ENCODE results near the gene RASA2. TPM values are rescaled to one million over a fixed set of nuclear protein-coding genes. Genes with fewer than 3 reads are reported as not detected.

RASA2 gene
- total and polyA plus RNA-seq, 2 of the 4 experiments (the other 2 are of a cell fraction), result 6.1 to 14.0 TPM

DNA sequence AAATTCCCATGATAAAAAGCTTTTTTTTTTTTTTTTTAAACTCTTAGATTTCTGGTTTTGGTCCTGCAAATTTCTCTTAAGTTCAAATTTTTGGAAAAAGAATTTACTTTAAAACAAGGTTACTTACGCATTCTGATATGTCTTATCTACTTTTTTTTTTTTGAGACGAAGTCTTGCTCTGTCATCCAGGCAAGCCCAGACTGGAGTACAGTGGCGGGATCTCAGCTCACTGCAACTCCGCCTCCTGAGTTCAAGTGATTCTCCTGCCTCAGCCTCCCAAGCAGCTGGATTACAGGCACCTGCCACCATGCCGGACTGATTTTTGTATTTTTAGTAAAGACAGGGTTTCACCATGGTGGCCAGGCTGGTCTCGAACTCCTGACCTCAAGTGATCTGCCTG lies 83.2 kb downstream of the RASA2 start:
- H3K9ac ChIP-seq (ENCODE audit: low read depth, low read length), result no peak overlapping the region
- H3K36me3 ChIP-seq (ENCODE audit: control insufficient read depth, insufficient read depth, low read length), result peaks cover 11% of the 10 kb centered on the region
- POLR2A ChIA-PET (ENCODE audit: unreplicated experiment), result interaction anchor here (0.6 kb wide), 3 partner anchors 90 to 225 kb away, joined by 3 to 4 read pairs (median 4); no protein-coding TSS in a partner anchor
- H2BK20ac ChIP-seq (ENCODE audit: low read depth, low read length), result no peak overlapping the region
- no peak overlapping the region for H4K8ac ChIP-seq (ENCODE audit: low read depth in 2 of 2, low read length in 2 of 2)
- no peaks in the 10 kb centered on the region for H3K27me3 ChIP-seq (ENCODE audit: control insufficient read depth, insufficient read depth, low read length)
- H3K27ac ChIP-seq (ENCODE audit: insufficient read depth, low read length), result no peak overlapping the region
- H2BK15ac ChIP-seq (ENCODE audit: low read depth, low read length), result no peak overlapping the region
- H3K23ac ChIP-seq (ENCODE audit: low read depth, low read length), result no peak overlapping the region
- ATAC-seq (ENCODE audit: low read depth) (no peak), DNase-seq (no peak)
- dilution Hi-C loops (cut with HindIII; ENCODE audit: low sequenced_read_pairs, unreplicated experiment), result no loop called here
- H3K4ac ChIP-seq (ENCODE audit: low read depth, low read length), result no peak overlapping the region
- H3K18ac ChIP-seq (ENCODE audit: low read depth, low read length), result no peak overlapping the region
- peaks cover 7 to 9% of the 10 kb centered on the region in 2 experiments; a peak in 3 of 4 replicates for H3K79me1 ChIP-seq (ENCODE audit: low read depth in 1 of 2, low read length in 2 of 2)
- CTCF ChIA-PET, result interaction anchor here (0.6 to 1.5 kb wide), 5 partner anchors 90 to 423 kb away, joined by 3 to 8 read pairs (median 3); no protein-coding TSS in a partner anchor
- no peaks in the 10 kb centered on the region for H4K20me1 ChIP-seq (ENCODE audit: insufficient read depth, low read length)
- H3K4me3 ChIP-seq (ENCODE audit: insufficient read depth, low read depth, low read length), result no peak overlapping the region
- no peak overlapping the region for H3K14ac ChIP-seq (replicated peaks; ENCODE audit: low read depth, low read length)
- no peak overlapping the region for H2AK9ac ChIP-seq (replicated peaks; ENCODE audit: low read depth, low read length, poor library complexity)
- in situ Hi-C loops (cut with MboI; ENCODE audit: low sequenced_read_pairs), result no loop called here
- H4K5ac ChIP-seq (ENCODE audit: low read depth, low read length), result no peak overlapping the region
- H3K4me2 ChIP-seq (ENCODE audit: low read depth, low read length), result no peak overlapping the region
- H3K9me3 ChIP-seq (ENCODE audit: control insufficient read depth, insufficient read depth, low read length), result no peaks in the 10 kb centered on the region
- H3K4me1 ChIP-seq (ENCODE audit: control insufficient read depth, insufficient read depth, low read length), result no peaks in the 10 kb centered on the region
- no TSS peak for BruUV-seq (replicated peaks)
- 60% methylated on average over 1 of the region's 6 CpGs; no CpG with 5 or more reads in 1 of the 2 experiments for WGBS, 2 experiments (ENCODE audit: extremely low coverage in 2 of 2, insufficient read length in 1 of 2)
- H2BK5ac ChIP-seq (ENCODE audit: low read depth, low read length, poor library complexity, severe bottlenecking), result no peak overlapping the region
- intact Hi-C loops (cut with micrococcal nuclease), result no loop called here
- H2AFZ ChIP-seq (replicated peaks; ENCODE audit: low read length, poor library complexity), result no peak overlapping the region
- no peaks in the 10 kb centered on the region for H3K9me1 ChIP-seq (ENCODE audit: insufficient read depth, low read length)
- no peak overlapping the region for H4K91ac ChIP-seq (ENCODE audit: insufficient read depth, low read depth, low read length)
- H2BK120ac ChIP-seq (ENCODE audit: low read depth, low read length), result no peak overlapping the region
- H3K56ac ChIP-seq (ENCODE audit: extremely low read depth, insufficient read depth, low read length), result no peak overlapping the region
- H2AK5ac ChIP-seq (ENCODE audit: low read depth, low read length), result no peak overlapping the region
- TF ChIP-seq MXI1 (IDR thresholded peaks at IDR 0.05; ENCODE audit: borderline replicate concordance, low read depth, low read length) (no peak), BHLHE40 (IDR thresholded peaks at IDR 0.05; ENCODE audit: low read depth, low read length) (no peak), RAD21 (IDR thresholded peaks at IDR 0.05; ENCODE audit: low read length) (no peak), MAZ (IDR thresholded peaks at IDR 0.05; ENCODE audit: borderline replicate concordance, low read depth, low read length) (no peak), POLR2A (IDR thresholded peaks at IDR 0.05; ENCODE audit: low read depth, low read length) (no peak), FOS (IDR thresholded peaks at IDR 0.05; ENCODE audit: low read depth, low read length) (no peak), CEBPB (IDR thresholded peaks at IDR 0.05; ENCODE audit: low read depth, low read length) (no peak), NFE2L2 (IDR thresholded peaks at IDR 0.05; ENCODE audit: low read depth, low read length) (no peak)
- TF ChIP-seq, protein P1, sequence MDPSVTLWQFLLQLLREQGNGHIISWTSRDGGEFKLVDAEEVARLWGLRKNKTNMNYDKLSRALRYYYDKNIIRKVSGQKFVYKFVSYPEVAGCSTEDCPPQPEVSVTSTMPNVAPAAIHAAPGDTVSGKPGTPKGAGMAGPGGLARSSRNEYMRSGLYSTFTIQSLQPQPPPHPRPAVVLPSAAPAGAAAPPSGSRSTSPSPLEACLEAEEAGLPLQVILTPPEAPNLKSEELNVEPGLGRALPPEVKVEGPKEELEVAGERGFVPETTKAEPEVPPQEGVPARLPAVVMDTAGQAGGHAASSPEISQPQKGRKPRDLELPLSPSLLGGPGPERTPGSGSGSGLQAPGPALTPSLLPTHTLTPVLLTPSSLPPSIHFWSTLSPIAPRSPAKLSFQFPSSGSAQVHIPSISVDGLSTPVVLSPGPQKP (IDR thresholded peaks at IDR 0.05; ENCODE audit: borderline replicate concordance, low read depth, low read length), result no peak
